Left ventricle myocardium inferior (tissue), 1 donor: ENCODE data around the gene ZDHHC16. TPM values are rescaled to one million over a fixed set of nuclear protein-coding genes. Genes with fewer than 3 reads are reported as not detected.

ENCODE experiments used
- DNase-seq: peaks from one replicate; pipeline ENCODE4 v3.0.0-alpha.2; 2020
- H3K27ac ChIP-seq: fragments of 200-600 bp; replicated peaks from 2 replicates; pipeline ENCODE4 v1.8.0; 2021
- H3K27me3 ChIP-seq: fragments of 200-600 bp; 2 replicates; pipeline ENCODE4 v1.8.0; 2021; ENCODE audit warnings: low read depth
- H3K36me3 ChIP-seq: fragments of 200-600 bp; 2 replicates; pipeline ENCODE4 v1.8.0; 2021
- H3K4me1 ChIP-seq: fragments of 200-600 bp; 2 replicates; pipeline ENCODE4 v1.8.0; 2021
- H3K4me3 ChIP-seq: fragments of 200-600 bp; 2 replicates; pipeline ENCODE4 v1.8.0; 2021; ENCODE audit warnings: mild to moderate bottlenecking, moderate library complexity
- H3K9me3 ChIP-seq: fragments of 200-600 bp; replicated peaks from 2 replicates; pipeline ENCODE4 v1.8.0; 2021
- intact Hi-C: fragments of 100-400 bp; cut with micrococcal nuclease; formaldehyde crosslinking; loops from one replicate; pipeline ENCODE4 v1.11.0; 2022
- total RNA-seq: library from RNA; stranded (reverse); fragmentation: NEBNext Ultra II Directional; extraction: Animal tissue kit (Norgen Biotek cat#: 25700); gene quantifications from one replicate; pipeline ENCODE4 v1.2.1, GENCODE V29; 2021
- TF ChIP-seq, protein P1 (sequence below): fragments of 200-600 bp; IDR thresholded peaks from 2 replicates; pipeline ENCODE4 v1.8.0; 2021; ENCODE audit warnings: antibody characterized with exemption, mild to moderate bottlenecking, borderline replicate concordance
- donor health status: DM: no; HTN: yes; CAD: no; lungs with severe emphysema.

The ZDHHC16 gene
- total RNA-seq, 1 donor from 2014 or later: 17.8 TPM

DNA sequence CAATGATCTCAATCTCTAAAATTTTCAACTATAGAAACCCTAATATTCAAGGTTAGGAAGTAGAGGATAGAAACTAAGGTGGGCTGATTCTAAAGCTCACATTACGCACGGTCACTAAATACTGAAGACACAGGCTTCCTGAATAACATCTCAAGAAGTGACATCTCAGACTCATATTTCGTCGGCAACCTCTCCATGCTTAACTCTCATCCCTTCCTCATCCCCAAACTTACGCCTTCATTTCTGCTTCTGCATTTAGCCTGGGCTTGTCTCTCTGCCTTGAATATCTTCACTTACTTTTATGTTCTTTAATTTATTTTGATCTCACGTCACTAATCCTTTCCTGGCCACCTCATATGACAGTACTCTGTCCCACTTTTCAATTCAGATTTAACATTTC lies 10.8 kb upstream of the ZDHHC16 start:
- intact Hi-C loops: no loop called here
- Histone ChIP-seq H3K4me1 (no peaks in the 10 kb centered on the region), H3K36me3 (peaks cover 89% of the 10 kb centered on the region), H3K27me3 (no peaks in the 10 kb centered on the region), H3K27ac (no peak overlapping the region), H3K4me3 (no peak overlapping the region), H3K9me3 (no peaks in the 10 kb centered on the region)
- no peak for DNase-seq
- TF ChIP-seq, protein P1, sequence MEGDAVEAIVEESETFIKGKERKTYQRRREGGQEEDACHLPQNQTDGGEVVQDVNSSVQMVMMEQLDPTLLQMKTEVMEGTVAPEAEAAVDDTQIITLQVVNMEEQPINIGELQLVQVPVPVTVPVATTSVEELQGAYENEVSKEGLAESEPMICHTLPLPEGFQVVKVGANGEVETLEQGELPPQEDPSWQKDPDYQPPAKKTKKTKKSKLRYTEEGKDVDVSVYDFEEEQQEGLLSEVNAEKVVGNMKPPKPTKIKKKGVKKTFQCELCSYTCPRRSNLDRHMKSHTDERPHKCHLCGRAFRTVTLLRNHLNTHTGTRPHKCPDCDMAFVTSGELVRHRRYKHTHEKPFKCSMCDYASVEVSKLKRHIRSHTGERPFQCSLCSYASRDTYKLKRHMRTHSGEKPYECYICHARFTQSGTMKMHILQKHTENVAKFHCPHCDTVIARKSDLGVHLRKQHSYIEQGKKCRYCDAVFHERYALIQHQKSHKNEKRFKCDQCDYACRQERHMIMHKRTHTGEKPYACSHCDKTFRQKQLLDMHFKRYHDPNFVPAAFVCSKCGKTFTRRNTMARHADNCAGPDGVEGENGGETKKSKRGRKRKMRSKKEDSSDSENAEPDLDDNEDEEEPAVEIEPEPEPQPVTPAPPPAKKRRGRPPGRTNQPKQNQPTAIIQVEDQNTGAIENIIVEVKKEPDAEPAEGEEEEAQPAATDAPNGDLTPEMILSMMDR: no peak

DNA sequence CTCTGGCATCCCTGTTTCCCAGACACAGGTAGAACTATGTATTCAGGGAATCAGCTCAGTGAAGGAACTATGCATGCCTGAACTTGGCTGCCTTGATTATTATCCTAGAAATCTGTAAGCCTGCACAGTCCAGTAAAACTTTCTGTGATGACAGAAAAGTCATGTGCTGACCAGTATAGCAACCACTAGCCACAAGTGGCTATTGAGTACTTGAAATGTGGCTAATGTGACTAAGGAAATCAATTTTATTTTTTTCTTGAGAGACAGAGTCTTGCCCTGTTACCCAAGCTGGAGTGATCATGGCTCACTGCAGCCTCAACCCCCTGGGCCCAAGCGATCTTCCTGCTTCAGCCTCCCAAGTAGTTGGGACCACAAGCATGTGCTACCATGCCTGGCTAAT lies 3.7 kb upstream of the ZDHHC16 start:
- intact Hi-C loops: no loop called here

DNA sequence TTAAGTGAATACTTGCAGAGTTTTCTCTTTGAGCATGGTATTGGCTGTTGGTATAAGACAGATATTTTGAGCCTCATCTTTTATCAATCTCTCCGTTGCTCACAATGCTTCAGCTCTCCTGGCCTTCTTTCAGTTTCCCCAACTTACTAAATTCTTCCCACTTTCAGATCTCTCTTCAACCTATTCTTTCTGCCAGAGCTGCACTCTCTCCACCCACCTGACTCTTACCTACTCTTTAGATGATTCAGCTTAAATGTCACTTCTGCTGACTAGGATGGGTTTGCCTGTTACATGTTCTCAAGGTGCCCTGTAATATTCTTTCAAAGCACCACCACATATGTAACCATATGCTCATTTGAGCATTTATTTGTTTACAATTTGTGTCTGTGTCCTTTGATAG lies 1.8 kb upstream of the ZDHHC16 start:
- H3K36me3 ChIP-seq: peaks cover 32% of the 10 kb centered on the region
- peaks cover 49% of the 10 kb centered on the region for H3K4me1 ChIP-seq
- TF ChIP-seq, protein P1: no peak
- no peak overlapping the region for H3K4me3 ChIP-seq
- H3K27me3 ChIP-seq: no peaks in the 10 kb centered on the region
- intact Hi-C loops: no loop called here
- H3K27ac ChIP-seq: no peak overlapping the region
- no peaks in the 10 kb centered on the region for H3K9me3 ChIP-seq
- no peak for DNase-seq

More for the DNA sequence above, 3.7 kb upstream of the ZDHHC16 start:
- H3K36me3 ChIP-seq: peaks cover 51% of the 10 kb centered on the region
- TF ChIP-seq, protein P1: no peak
- H3K27me3 ChIP-seq: no peaks in the 10 kb centered on the region
- H3K4me1 ChIP-seq: peaks cover 30% of the 10 kb centered on the region
- H3K27ac ChIP-seq: no peak overlapping the region
- no peaks in the 10 kb centered on the region for H3K9me3 ChIP-seq
- H3K4me3 ChIP-seq: no peak overlapping the region
- DNase-seq: no peak

DNA sequence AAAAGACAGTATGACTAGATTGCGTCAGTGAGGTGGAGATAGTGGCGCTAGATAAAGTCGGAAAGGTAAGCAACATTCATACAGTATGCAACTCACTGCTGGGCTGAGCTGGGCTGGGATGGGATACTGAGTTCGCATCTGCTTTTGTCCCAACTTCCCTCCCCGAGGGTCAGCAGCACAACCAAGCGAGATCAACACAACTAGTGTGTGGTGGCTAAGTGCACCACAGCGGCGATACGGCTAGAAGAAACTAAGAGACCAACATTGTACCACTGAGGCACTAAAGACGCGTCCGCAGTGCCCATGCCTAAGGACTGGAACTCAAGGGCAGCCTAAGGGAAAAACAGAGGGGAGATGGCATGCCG lies 636 bp upstream of the ZDHHC16 start:
- peak overlapping the region; percentile 83 for H3K27ac ChIP-seq
- H3K27me3 ChIP-seq: no peaks in the 10 kb centered on the region
- DNase-seq: no peak
- intact Hi-C loops: no loop called here
- TF ChIP-seq, protein P1: no peak
- peak overlapping the region; percentile 84 for H3K4me3 ChIP-seq
- H3K4me1 ChIP-seq: peaks cover 57% of the 10 kb centered on the region
- H3K9me3 ChIP-seq: no peaks in the 10 kb centered on the region
- peaks cover 20% of the 10 kb centered on the region for H3K36me3 ChIP-seq

DNA sequence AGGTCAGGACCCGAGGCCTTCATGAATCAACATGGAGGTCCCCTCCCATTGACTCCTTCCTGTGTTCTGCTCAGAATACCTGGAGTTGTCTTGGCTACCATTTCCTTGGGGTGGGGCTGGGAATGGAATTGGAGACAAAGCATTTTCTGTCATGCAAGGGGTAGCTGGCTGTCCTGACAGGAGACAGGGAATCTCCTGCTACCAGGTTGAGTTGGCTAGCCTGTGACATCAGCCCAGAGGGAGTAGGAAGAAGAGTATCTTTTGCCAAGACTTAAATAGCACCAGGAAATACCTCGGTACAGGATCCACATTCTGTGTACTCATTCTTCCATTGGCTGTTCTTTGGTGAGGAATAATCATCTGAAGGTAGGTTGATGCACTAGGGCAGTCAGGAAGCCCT lies 4.9 kb downstream of the ZDHHC16 start:
- peak overlapping the region; percentile 81 for H3K27ac ChIP-seq
- no peaks in the 10 kb centered on the region for H3K27me3 ChIP-seq
- H3K36me3 ChIP-seq: peaks cover 34% of the 10 kb centered on the region
- H3K4me3 ChIP-seq: no peak overlapping the region
- intact Hi-C loops: no loop called here
- H3K9me3 ChIP-seq: no peaks in the 10 kb centered on the region
- TF ChIP-seq, protein P1: no peak
- peaks cover 92% of the 10 kb centered on the region for H3K4me1 ChIP-seq
- no peak for DNase-seq

DNA sequence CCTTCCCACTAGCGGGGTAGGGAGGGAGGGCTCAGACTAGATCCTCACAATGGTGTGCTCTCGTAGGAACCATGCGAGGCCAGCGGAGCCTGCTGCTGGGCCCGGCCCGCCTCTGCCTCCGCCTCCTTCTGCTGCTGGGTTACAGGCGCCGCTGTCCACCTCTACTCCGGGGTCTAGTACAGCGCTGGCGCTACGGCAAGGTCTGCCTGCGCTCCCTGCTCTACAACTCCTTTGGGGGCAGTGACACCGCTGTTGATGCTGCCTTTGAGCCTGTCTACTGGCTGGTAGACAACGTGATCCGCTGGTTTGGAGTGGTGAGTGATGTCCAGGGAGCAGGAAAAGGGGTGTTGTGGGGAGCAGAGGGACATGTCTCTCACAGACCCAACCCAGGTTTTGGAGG lies 5.6 kb downstream of the ZDHHC16 start:
- intact Hi-C loops: no loop called here
- Histone ChIP-seq H3K36me3 (peaks cover 42% of the 10 kb centered on the region), H3K4me1 (peaks cover 86% of the 10 kb centered on the region), H3K27me3 (no peaks in the 10 kb centered on the region), H3K4me3 (no peak overlapping the region), H3K9me3 (no peaks in the 10 kb centered on the region), H3K27ac (peak overlapping the region; percentile 81)
- TF ChIP-seq, protein P1: no peak
- no peak for DNase-seq
